ENCODE results near the gene CD200. TPM values are rescaled to one million over a fixed set of nuclear protein-coding genes. Genes with fewer than 3 reads are reported as not detected.

The CD200 gene
- total and polyA plus RNA-seq, 2 of the 4 experiments (the other 2 are of a cell fraction): 1.1 to 1.7 TPM

- Histone ChIP-seq H3K27me3 (ENCODE audit: control insufficient read depth, insufficient read depth, low read length) (peaks cover 9% of the 10 kb centered on the region), H2BK20ac (ENCODE audit: low read depth, low read length) (no peak overlapping the region), H3K9ac (ENCODE audit: low read depth, low read length) (no peak overlapping the region), H3K4ac (ENCODE audit: low read depth, low read length) (no peak overlapping the region), H4K20me1 (ENCODE audit: insufficient read depth, low read length) (no peaks in the 10 kb centered on the region), H3K36me3 (ENCODE audit: control insufficient read depth, insufficient read depth, low read length) (peaks cover 2% of the 10 kb centered on the region; the same call in 1 of the 2 replicates), H2BK5ac (ENCODE audit: low read depth, low read length, poor library complexity, severe bottlenecking) (no peak overlapping the region), H4K8ac (ENCODE audit: low read depth in 2 of 2, low read length in 2 of 2) (no peak overlapping the region), H3K9me1 (ENCODE audit: insufficient read depth, low read length) (no peaks in the 10 kb centered on the region), H2BK15ac (ENCODE audit: low read depth, low read length) (no peak overlapping the region), H4K91ac (ENCODE audit: insufficient read depth, low read depth, low read length) (no peak overlapping the region), H2AK9ac (replicated peaks; ENCODE audit: low read depth, low read length, poor library complexity) (no peak overlapping the region), H3K18ac (ENCODE audit: low read depth, low read length) (no peak overlapping the region), H2AK5ac (ENCODE audit: low read depth, low read length) (no peak overlapping the region), H3K4me3 (ENCODE audit: insufficient read depth, low read depth, low read length) (no peak overlapping the region), H3K4me2 (ENCODE audit: low read depth, low read length) (no peak overlapping the region), H3K79me1 (ENCODE audit: low read depth in 1 of 2, low read length in 2 of 2) (no peaks in the 10 kb centered on the region), H4K5ac (ENCODE audit: low read depth, low read length) (no peak overlapping the region), H3K56ac (ENCODE audit: extremely low read depth, insufficient read depth, low read length) (no peak overlapping the region), H2BK120ac (ENCODE audit: low read depth, low read length) (no peak overlapping the region), H3K4me1 (ENCODE audit: control insufficient read depth, insufficient read depth, low read length) (peaks cover 2% of the 10 kb centered on the region; the same call in 1 of the 2 replicates), H3K23ac (ENCODE audit: low read depth, low read length) (no peak overlapping the region), H3K14ac (replicated peaks; ENCODE audit: low read depth, low read length) (no peak overlapping the region), H3K9me3 (ENCODE audit: control insufficient read depth, insufficient read depth, low read length) (no peaks in the 10 kb centered on the region), H2AFZ (replicated peaks; ENCODE audit: low read length, poor library complexity) (no peak overlapping the region), H3K27ac (ENCODE audit: insufficient read depth, low read length) (no peak overlapping the region)
- intact Hi-C loops (cut with micrococcal nuclease): no loop called here
- ATAC-seq (ENCODE audit: low read depth) (no peak), DNase-seq (no peak)
- CTCF ChIA-PET: no interaction called here
- TF ChIP-seq MAZ (IDR thresholded peaks at IDR 0.05; ENCODE audit: borderline replicate concordance, low read depth, low read length) (no peak), POLR2A (IDR thresholded peaks at IDR 0.05; ENCODE audit: low read depth, low read length) (no peak), CEBPB (IDR thresholded peaks at IDR 0.05; ENCODE audit: low read depth, low read length) (no peak), CTCF (conservative IDR thresholded peaks at IDR 0.05; ENCODE audit: low read depth, low read length) (no peak), NFE2L2 (IDR thresholded peaks at IDR 0.05; ENCODE audit: low read depth, low read length) (no peak), RCOR1 (IDR thresholded peaks at IDR 0.05; ENCODE audit: insufficient replicate concordance, low read length) (no peak), SMC3 (IDR thresholded peaks at IDR 0.05; ENCODE audit: low read depth, low read length) (no peak), MAFK (IDR thresholded peaks at IDR 0.05; ENCODE audit: low read depth, low read length) (no peak), MXI1 (IDR thresholded peaks at IDR 0.05; ENCODE audit: borderline replicate concordance, low read depth, low read length) (no peak), ELK1 (IDR thresholded peaks at IDR 0.05; ENCODE audit: borderline replicate concordance, low read depth, low read length) (no peak), BHLHE40 (IDR thresholded peaks at IDR 0.05; ENCODE audit: low read depth, low read length) (no peak), FOS (IDR thresholded peaks at IDR 0.05; ENCODE audit: low read depth, low read length) (no peak), USF2 (IDR thresholded peaks at IDR 0.05; ENCODE audit: low read depth, low read length) (no peak), CHD1 (IDR thresholded peaks at IDR 0.05; ENCODE audit: low read depth, low read length) (no peak), RFX5 (IDR thresholded peaks at IDR 0.05; ENCODE audit: low read depth, low read length) (no peak), RAD21 (IDR thresholded peaks at IDR 0.05; ENCODE audit: low read length) (no peak)
- in situ Hi-C loops (cut with MboI; ENCODE audit: low sequenced_read_pairs): no loop called here
- no TSS peak for BruUV-seq (replicated peaks)
- no CpG with 5 or more reads among the region's 1 CpG for WGBS, 2 experiments (ENCODE audit: extremely low coverage in 2 of 2, insufficient read length in 1 of 2)
- dilution Hi-C loops (cut with HindIII; ENCODE audit: low sequenced_read_pairs, unreplicated experiment): no loop called here
- POLR2A ChIA-PET (ENCODE audit: unreplicated experiment): no interaction called here
Observed at GRCh38 chr3:112348943-112349342, 16.0 kb downstream of the CD200 start.

All from IMR-90 (cell line).